WTC11 (cell line): ENCODE data around the gene CDYL. TPM values are rescaled to one million over a fixed set of nuclear protein-coding genes. Genes with fewer than 3 reads are reported as not detected.

ENCODE experiments used
- ATAC-seq: fragments of 200-7000 bp; cut with Tn5 transposase; 2 replicates; pipeline ENCODE4 v1.10.0; 2021; ENCODE audit warnings: mild to moderate bottlenecking, moderate library complexity
- CTCF ChIA-PET: fragments of 300-600 bp; sonication (Branson Sonifier 250); formaldehyde crosslinking; loops from one replicate; lab custom pipeline; 2021; ENCODE audit warnings: antibody characterized with exemption; lab: Charles Lee
- POLR2A ChIA-PET: fragments of 350-600 bp; sonication (Branson Sonifier 250); formaldehyde crosslinking; loops from one replicate; lab custom pipeline; 2021; ENCODE audit warnings: antibody characterized with exemption; lab: Charles Lee
- DNase-seq: peaks from one replicate; pipeline ENCODE4 v3.0.0; 2021; ENCODE audit warnings: low spot score
- H3K27ac Mint-ChIP-seq: 2 replicates; pipeline ENCODE4 v1.8.0; 2021; ENCODE audit warnings: mixed read lengths
- H3K27me3 Mint-ChIP-seq: 2 replicates; pipeline ENCODE4 v1.8.0; 2021; ENCODE audit warnings: low read depth, mild to moderate bottlenecking, moderate library complexity, mixed read lengths
- H3K36me3 Mint-ChIP-seq: 2 replicates; pipeline ENCODE4 v1.8.0; 2021; ENCODE audit warnings: mixed read lengths
- H3K4me1 Mint-ChIP-seq: 2 replicates; pipeline ENCODE4 v1.8.0; 2022; ENCODE audit warnings: mixed read lengths
- H3K4me3 Mint-ChIP-seq: 2 replicates; pipeline ENCODE4 v1.8.0; 2021; ENCODE audit warnings: mild to moderate bottlenecking, moderate library complexity, mixed read lengths
- H3K9me3 Mint-ChIP-seq: 2 replicates; pipeline ENCODE4 v1.8.0; 2021; ENCODE audit warnings: mixed read lengths
- CBFB ChIP-seq: sonication (generic); formaldehyde crosslinking; IDR thresholded peaks from 2 replicates; pipeline ENCODE4 v1.8.1; 2022; ENCODE audit warnings: mild to moderate bottlenecking, low read depth, missing genetic modification reagents
- GTF2I ChIP-seq: fragments of 250-450 bp; sonication (Bioruptor Pico); conservative IDR thresholded peaks from 2 replicates; pipeline ENCODE4 v1.4.0; 2021; ENCODE audit warnings: mild to moderate bottlenecking
- JUN ChIP-seq: sonication (generic); formaldehyde crosslinking; IDR thresholded peaks from 2 replicates; pipeline ENCODE4 v1.8.0; 2023; ENCODE audit warnings: mild to moderate bottlenecking, missing genetic modification reagents
- MXD4 ChIP-seq: fragments of 250-450 bp; sonication (Bioruptor Pico); IDR thresholded peaks from 2 replicates; pipeline ENCODE4 v1.8.0; 2021; ENCODE audit warnings: mild to moderate bottlenecking, moderate library complexity, borderline replicate concordance
- NFATC4 ChIP-seq: fragments of 250-450 bp; sonication (Bioruptor Pico); IDR thresholded peaks from 2 replicates; pipeline ENCODE4 v1.9.0; 2021; ENCODE audit warnings: mild to moderate bottlenecking
- NFYB ChIP-seq: sonication (generic); formaldehyde crosslinking; conservative IDR thresholded peaks from 2 replicates; pipeline ENCODE4 v1.8.0; 2022; ENCODE audit warnings: low read depth, missing genetic modification reagents
- SMAD3 ChIP-seq: sonication (generic); formaldehyde crosslinking; IDR thresholded peaks from 2 replicates; pipeline ENCODE4 v1.8.0; 2022; ENCODE audit warnings: missing genetic modification reagents, mild to moderate bottlenecking, borderline replicate concordance
- SP1 ChIP-seq: sonication (generic); formaldehyde crosslinking; conservative IDR thresholded peaks from 2 replicates; pipeline ENCODE4 v1.8.1; 2022; ENCODE audit warnings: missing genetic modification reagents
- ZNF396 ChIP-seq: fragments of 250-450 bp; sonication (Bioruptor Pico); IDR thresholded peaks from 2 replicates; pipeline ENCODE4 v1.8.0; 2021; ENCODE audit warnings: mild to moderate bottlenecking, moderate library complexity, borderline replicate concordance
- total RNA-seq: library from RNA; stranded (reverse); gene quantifications from 3 replicates; pipeline ENCODE4 v1.2.3, GENCODE V29; 2021
- TF ChIP-seq, protein P1 (sequence below): sonication (generic); formaldehyde crosslinking; IDR thresholded peaks from 2 replicates; pipeline ENCODE4 v1.8.1; 2023; ENCODE audit warnings: mild to moderate bottlenecking, moderate library complexity, missing genetic modification reagents
- TF ChIP-seq, protein P2 (sequence below): sonication (generic); formaldehyde crosslinking; IDR thresholded peaks from 2 replicates; pipeline ENCODE4 v1.8.0; 2022; ENCODE audit warnings: mild to moderate bottlenecking, missing genetic modification reagents
- TF ChIP-seq, protein P3 (sequence below): sonication (generic); formaldehyde crosslinking; IDR thresholded peaks from 2 replicates; pipeline ENCODE4 v1.8.1; 2022; ENCODE audit warnings: low read depth, missing genetic modification reagents, borderline replicate concordance
- TF ChIP-seq, protein P4 (sequence below): sonication (generic); formaldehyde crosslinking; IDR thresholded peaks from 2 replicates; pipeline ENCODE4 v1.8.0; 2022; ENCODE audit warnings: missing genetic modification reagents
- TF ChIP-seq, protein P5 (sequence below): sonication (generic); formaldehyde crosslinking; IDR thresholded peaks from 2 replicates; pipeline ENCODE4 v1.8.0; 2023; ENCODE audit warnings: missing genetic modification reagents
- TF ChIP-seq, protein P6 (sequence below): sonication (generic); formaldehyde crosslinking; IDR thresholded peaks from 2 replicates; pipeline ENCODE4 v1.8.1; 2022; ENCODE audit warnings: missing genetic modification reagents, borderline replicate concordance
- TF ChIP-seq, protein P7 (sequence below): sonication (generic); formaldehyde crosslinking; IDR thresholded peaks from 2 replicates; pipeline ENCODE4 v1.8.0; 2023; ENCODE audit warnings: missing genetic modification reagents, mild to moderate bottlenecking, borderline replicate concordance

Gene CDYL
- total RNA-seq, 1 experiment from 2014 or later: 92.0 TPM

DNA sequence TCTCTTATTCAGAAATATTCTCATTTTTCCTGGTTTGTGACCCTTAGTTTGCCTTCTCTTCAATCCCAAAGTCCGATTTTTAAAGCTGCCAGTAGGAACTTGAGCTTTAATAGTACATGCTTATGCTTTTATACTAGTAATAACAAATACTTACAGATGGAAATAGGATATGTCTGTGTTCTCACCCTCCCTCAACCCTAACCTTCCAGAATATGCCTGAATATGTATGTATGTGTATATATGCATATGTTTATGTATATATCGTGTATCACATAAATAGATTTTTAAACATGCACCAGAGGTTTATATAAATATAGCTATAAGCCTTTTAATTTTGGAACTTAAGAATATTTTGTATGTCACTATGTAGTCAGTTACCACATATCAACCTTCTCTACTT is 38.8 kb downstream of the CDYL start:
- Mint-ChIP-seq H3K4me3 (no peak overlapping the region), H3K36me3 (no peaks in the 10 kb centered on the region), H3K9me3 (no peaks in the 10 kb centered on the region), H3K4me1 (peaks cover 40% of the 10 kb centered on the region), H3K27me3 (no peaks in the 10 kb centered on the region), H3K27ac (no peak overlapping the region)
- no peak for TF ChIP-seq NFATC4
- TF ChIP-seq, protein P1, sequence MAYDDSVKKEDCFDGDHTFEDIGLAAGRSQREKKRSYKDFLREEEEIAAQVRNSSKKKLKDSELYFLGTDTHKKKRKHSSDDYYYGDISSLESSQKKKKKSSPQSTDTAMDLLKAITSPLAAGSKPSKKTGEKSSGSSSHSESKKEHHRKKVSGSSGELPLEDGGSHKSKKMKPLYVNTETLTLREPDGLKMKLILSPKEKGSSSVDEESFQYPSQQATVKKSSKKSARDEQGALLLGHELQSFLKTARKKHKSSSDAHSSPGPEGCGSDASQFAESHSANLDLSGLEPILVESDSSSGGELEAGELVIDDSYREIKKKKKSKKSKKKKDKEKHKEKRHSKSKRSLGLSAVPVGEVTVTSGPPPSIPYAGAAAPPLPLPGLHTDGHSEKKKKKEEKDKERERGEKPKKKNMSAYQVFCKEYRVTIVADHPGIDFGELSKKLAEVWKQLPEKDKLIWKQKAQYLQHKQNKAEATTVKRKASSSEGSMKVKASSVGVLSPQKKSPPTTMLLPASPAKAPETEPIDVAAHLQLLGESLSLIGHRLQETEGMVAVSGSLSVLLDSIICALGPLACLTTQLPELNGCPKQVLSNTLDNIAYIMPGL (CRISPR knock-in tag): no peak
- ChIA-PET CTCF (interaction anchor here (0.5 kb wide), 1 partner anchor 23 kb away, joined by 3 read pairs; no protein-coding TSS in a partner anchor), POLR2A (no interaction called here)
- DNase-seq (no peak), ATAC-seq (no peak)

DNA sequence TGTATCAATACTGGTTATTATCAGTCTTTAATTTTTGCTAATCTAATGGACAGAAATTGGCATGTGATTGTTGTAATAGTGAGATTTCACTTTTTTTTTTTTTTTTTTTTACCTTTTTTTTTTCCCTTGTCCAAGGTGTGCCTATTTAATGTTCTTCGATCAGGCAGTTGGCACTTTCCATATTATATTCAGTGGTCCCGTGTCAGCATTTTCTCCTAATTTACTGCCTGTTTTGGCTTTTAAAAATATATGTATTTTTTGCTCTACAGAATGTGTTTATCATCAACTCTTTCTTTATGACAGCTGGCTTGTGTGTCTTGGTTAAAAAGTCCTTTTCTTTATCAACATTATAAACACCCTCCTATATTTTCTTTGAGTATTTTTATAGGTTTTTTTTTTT is 39.4 kb downstream of the CDYL start:
- H3K27me3 Mint-ChIP-seq: no peaks in the 10 kb centered on the region
- POLR2A ChIA-PET: interaction anchor here (0.6 kb wide), 1 partner anchor 124 kb away, joined by 9 read pairs; no protein-coding TSS in a partner anchor
- CTCF ChIA-PET: no interaction called here

More for the DNA sequence above, 39.4 kb downstream of the CDYL start:
- H3K27ac Mint-ChIP-seq: no peak overlapping the region
- TF ChIP-seq SP1 (CRISPR knock-in tag) (no peak), MXD4 (CRISPR knock-in tag) (no peak), CBFB (CRISPR knock-in tag) (no peak), ZNF396 (no peak), NFYB (CRISPR knock-in tag) (no peak), JUN (no peak), SMAD3 (CRISPR knock-in tag) (no peak), GTF2I (CRISPR knock-in tag) (no peak), NFATC4 (no peak)
- TF ChIP-seq, protein P2, sequence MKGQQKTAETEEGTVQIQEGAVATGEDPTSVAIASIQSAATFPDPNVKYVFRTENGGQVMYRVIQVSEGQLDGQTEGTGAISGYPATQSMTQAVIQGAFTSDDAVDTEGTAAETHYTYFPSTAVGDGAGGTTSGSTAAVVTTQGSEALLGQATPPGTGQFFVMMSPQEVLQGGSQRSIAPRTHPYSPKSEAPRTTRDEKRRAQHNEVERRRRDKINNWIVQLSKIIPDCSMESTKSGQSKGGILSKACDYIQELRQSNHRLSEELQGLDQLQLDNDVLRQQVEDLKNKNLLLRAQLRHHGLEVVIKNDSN: no peak
- TF ChIP-seq, protein P3, sequence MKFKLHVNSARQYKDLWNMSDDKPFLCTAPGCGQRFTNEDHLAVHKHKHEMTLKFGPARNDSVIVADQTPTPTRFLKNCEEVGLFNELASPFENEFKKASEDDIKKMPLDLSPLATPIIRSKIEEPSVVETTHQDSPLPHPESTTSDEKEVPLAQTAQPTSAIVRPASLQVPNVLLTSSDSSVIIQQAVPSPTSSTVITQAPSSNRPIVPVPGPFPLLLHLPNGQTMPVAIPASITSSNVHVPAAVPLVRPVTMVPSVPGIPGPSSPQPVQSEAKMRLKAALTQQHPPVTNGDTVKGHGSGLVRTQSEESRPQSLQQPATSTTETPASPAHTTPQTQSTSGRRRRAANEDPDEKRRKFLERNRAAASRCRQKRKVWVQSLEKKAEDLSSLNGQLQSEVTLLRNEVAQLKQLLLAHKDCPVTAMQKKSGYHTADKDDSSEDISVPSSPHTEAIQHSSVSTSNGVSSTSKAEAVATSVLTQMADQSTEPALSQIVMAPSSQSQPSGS (CRISPR knock-in tag): no peak
- TF ChIP-seq, protein P4, sequence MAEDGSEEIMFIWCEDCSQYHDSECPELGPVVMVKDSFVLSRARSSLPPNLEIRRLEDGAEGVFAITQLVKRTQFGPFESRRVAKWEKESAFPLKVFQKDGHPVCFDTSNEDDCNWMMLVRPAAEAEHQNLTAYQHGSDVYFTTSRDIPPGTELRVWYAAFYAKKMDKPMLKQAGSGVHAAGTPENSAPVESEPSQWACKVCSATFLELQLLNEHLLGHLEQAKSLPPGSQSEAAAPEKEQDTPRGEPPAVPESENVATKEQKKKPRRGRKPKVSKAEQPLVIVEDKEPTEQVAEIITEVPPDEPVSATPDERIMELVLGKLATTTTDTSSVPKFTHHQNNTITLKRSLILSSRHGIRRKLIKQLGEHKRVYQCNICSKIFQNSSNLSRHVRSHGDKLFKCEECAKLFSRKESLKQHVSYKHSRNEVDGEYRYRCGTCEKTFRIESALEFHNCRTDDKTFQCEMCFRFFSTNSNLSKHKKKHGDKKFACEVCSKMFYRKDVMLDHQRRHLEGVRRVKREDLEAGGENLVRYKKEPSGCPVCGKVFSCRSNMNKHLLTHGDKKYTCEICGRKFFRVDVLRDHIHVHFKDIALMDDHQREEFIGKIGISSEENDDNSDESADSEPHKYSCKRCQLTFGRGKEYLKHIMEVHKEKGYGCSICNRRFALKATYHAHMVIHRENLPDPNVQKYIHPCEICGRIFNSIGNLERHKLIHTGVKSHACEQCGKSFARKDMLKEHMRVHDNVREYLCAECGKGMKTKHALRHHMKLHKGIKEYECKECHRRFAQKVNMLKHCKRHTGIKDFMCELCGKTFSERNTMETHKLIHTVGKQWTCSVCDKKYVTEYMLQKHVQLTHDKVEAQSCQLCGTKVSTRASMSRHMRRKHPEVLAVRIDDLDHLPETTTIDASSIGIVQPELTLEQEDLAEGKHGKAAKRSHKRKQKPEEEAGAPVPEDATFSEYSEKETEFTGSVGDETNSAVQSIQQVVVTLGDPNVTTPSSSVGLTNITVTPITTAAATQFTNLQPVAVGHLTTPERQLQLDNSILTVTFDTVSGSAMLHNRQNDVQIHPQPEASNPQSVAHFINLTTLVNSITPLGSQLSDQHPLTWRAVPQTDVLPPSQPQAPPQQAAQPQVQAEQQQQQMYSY: no peak
- TF ChIP-seq, protein P5, sequence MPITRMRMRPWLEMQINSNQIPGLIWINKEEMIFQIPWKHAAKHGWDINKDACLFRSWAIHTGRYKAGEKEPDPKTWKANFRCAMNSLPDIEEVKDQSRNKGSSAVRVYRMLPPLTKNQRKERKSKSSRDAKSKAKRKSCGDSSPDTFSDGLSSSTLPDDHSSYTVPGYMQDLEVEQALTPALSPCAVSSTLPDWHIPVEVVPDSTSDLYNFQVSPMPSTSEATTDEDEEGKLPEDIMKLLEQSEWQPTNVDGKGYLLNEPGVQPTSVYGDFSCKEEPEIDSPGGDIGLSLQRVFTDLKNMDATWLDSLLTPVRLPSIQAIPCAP (CRISPR knock-in tag): no peak
- TF ChIP-seq, protein P6, sequence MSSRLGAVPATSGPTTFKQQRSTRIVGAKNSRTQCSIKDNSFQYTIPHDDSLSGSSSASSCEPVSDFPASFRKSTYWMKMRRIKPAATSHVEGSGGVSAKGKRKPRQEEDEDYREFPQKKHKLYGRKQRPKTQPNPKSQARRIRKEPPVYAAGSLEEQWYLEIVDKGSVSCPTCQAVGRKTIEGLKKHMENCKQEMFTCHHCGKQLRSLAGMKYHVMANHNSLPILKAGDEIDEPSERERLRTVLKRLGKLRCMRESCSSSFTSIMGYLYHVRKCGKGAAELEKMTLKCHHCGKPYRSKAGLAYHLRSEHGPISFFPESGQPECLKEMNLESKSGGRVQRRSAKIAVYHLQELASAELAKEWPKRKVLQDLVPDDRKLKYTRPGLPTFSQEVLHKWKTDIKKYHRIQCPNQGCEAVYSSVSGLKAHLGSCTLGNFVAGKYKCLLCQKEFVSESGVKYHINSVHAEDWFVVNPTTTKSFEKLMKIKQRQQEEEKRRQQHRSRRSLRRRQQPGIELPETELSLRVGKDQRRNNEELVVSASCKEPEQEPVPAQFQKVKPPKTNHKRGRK: no peak
- TF ChIP-seq, protein P7, sequence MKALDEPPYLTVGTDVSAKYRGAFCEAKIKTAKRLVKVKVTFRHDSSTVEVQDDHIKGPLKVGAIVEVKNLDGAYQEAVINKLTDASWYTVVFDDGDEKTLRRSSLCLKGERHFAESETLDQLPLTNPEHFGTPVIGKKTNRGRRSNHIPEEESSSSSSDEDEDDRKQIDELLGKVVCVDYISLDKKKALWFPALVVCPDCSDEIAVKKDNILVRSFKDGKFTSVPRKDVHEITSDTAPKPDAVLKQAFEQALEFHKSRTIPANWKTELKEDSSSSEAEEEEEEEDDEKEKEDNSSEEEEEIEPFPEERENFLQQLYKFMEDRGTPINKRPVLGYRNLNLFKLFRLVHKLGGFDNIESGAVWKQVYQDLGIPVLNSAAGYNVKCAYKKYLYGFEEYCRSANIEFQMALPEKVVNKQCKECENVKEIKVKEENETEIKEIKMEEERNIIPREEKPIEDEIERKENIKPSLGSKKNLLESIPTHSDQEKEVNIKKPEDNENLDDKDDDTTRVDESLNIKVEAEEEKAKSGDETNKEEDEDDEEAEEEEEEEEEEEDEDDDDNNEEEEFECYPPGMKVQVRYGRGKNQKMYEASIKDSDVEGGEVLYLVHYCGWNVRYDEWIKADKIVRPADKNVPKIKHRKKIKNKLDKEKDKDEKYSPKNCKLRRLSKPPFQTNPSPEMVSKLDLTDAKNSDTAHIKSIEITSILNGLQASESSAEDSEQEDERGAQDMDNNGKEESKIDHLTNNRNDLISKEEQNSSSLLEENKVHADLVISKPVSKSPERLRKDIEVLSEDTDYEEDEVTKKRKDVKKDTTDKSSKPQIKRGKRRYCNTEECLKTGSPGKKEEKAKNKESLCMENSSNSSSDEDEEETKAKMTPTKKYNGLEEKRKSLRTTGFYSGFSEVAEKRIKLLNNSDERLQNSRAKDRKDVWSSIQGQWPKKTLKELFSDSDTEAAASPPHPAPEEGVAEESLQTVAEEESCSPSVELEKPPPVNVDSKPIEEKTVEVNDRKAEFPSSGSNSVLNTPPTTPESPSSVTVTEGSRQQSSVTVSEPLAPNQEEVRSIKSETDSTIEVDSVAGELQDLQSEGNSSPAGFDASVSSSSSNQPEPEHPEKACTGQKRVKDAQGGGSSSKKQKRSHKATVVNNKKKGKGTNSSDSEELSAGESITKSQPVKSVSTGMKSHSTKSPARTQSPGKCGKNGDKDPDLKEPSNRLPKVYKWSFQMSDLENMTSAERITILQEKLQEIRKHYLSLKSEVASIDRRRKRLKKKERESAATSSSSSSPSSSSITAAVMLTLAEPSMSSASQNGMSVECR: no peak
- ATAC-seq (no peak), DNase-seq (no peak)
- H3K4me3 Mint-ChIP-seq: no peak overlapping the region
- peaks cover 42% of the 10 kb centered on the region for H3K4me1 Mint-ChIP-seq
- no peaks in the 10 kb centered on the region for H3K9me3 Mint-ChIP-seq
- no peaks in the 10 kb centered on the region for H3K36me3 Mint-ChIP-seq
